Smooth muscle cell of the brain vasculature (primary cell): ENCODE data around the gene SPNS3.

Experiments
- DNase-seq: peaks from one replicate; pipeline ENCODE4 v3.0.0-alpha.2; 2012; ENCODE audit warnings: low read depth, low spot score

SPNS3 gene, protein sequence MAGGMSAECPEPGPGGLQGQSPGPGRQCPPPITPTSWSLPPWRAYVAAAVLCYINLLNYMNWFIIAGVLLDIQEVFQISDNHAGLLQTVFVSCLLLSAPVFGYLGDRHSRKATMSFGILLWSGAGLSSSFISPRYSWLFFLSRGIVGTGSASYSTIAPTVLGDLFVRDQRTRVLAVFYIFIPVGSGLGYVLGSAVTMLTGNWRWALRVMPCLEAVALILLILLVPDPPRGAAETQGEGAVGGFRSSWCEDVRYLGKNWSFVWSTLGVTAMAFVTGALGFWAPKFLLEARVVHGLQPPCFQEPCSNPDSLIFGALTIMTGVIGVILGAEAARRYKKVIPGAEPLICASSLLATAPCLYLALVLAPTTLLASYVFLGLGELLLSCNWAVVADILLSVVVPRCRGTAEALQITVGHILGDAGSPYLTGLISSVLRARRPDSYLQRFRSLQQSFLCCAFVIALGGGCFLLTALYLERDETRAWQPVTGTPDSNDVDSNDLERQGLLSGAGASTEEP

DNA sequence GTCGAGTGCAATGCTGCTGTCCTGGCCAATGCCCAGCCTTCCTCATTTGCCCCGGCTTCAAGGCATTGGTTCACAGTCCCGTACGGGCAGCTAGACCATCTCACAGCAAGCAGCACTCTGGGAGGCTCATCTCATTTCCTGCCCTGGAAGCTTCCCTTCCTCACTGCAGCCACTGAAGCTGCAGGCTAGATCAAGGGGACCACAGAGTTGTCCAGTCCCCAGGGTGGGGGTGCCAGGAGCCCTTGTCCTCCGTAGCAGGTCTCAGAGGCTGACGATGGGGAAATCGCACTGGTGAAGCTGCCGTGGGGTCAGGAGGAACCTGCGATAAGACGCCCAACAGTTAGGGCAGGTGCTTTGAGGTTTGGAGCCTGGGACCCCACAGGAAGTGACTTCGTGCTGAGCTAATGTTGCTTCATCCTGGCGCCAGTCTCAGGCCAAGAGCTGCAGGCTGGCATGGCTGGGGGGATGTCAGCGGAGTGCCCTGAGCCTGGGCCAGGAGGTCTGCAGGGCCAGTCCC, at the start of gene SPNS3:
Gene SPNS3 (plus strand): TSS at position 426 of the 517 bp plus-strand sequence. CDS start 28 bp downstream, at position 454.
- no peak for DNase-seq

DNA sequence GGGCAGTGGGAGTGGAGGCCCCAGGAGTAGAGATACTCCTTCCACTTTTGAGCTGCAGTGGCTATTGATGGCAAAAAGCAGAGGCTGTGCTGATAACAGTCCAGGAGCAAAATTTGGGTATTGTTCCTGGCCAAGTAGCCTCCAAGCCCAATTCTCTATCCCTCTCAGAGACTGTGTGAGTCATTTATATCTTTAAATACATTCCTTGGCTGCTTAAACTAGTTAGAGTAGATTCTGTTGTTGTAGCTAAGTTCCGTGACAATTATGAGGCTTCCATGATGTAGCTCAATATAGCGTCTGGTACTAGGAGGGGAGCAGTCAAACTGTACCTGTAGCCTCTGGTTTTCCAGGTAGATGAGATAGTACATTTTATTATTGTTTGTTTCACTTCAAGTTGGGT, 47.3 kb upstream of the SPNS3 start:
- no peak for DNase-seq

DNA sequence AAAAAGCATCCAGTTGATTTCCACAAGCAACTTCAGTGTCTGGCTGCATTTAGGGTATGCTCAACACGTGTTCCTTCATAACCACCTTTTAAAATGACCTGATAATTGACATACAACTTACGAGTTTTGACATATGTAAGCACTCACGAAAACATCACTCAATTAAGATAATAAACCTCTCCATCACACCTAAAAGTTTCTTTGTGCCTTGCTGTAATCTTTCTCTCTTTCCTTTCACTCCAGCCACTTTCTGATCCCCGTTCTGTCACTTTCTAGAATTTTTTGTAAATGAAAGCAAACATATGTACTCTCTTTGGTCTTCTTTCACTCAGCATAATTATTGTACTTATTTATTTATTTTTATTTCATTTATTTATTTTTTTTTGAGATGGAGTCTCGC, 46.6 kb upstream of the SPNS3 start:
- no peak for DNase-seq

DNA sequence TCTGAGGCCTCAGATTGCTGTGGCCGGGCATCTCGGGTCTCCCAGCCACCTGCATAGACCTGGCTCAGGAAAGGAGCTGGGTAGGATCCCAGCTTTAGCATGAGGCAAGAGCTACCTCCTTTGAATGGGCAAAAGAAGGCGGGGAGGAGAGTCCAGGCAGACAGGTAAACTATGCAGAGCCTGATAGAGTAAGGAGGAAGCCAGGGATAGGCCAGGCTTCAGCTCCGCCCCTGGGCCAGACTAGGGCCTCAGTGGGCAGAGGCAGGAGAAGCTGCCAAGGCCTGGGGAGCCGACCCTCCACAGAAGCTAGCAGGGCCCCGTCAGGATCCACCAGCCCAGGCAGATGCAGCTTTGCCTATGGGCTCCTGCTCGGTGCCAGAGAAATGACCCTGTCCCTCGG, 44.7 kb upstream of the SPNS3 start:
- DNase-seq, result no peak

DNA sequence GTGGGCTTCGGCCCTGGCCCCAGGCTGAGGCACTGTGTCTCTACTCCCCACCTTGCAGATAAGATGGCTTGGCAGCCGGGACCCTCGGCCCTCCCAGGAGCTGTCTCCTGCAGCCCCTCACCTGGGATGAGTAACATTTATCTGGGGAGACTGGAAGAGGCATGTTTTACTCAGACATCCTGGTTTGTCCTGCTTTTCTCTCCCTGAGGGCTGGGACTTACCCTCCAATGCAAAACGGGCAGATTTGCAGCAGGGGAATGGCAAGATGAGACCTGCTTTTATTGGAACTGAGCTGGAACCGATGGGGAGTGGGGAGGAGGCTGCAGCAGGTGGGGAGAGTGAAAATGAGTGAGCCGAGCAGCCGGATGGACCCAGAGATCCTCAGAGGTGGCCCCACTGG, 39.9 kb upstream of the SPNS3 start:
- no peak for DNase-seq

DNA sequence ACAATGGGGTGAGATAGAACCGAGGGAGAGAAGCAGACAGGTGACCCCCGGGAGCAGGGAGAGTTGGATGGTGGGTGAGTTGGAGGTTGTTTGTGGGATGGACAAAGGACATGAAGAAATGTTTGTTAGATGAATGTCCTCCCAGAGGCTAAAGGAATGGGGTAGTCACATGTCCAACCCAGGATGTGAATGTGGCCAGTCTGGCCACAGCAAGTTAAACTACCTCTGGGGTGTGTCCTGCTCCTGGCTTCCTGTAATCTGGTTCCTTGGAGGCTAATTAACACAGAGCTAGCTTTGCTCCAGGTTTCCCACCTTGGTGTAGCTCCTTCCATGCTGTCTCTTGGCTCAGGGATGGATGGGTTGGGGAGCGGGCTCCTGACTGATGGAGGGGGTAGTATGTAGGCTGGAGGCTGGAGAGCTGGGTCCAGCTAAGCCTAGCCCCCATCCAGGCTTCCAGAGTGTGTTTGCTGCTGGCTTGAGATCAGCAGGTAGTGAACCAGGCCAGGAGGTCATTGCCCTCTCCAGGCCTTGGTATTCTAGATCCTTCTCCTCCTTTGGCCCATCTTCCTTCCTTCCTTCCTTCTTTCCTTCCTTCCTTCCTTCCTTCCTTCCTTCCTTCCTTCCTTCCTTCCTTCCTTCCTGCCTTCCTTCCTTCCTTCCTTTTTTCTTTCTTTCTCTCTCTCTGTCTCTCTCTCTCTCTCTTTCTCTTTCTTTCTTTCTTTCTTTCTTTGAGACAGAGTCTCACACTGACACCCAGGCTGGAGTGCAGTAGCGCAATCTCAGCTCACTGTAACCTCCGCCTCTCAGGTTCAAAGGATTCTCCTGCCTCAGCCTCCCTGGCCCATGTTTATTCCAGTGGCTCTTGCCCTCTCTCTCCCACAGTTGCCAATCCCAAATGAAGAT, 39.3 kb upstream of the SPNS3 start:
- DNase-seq, result no peak

DNA sequence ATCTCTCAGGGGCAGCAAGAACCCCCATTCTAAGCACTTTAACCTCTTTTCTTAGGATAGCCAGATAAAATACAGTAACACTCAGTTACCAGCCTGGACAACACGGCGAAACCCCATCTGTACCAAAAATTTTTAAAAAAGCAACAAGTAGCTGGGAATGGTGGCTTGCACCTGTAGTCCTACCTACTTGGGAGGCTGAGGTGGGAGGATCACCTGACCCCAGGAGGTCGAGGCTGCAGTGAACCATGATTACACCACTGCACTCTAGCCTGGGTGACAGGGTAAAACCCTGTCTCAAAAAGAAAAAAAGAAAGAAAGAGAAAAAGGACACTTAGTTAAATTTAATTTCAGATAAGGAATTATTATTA, 38.6 kb upstream of the SPNS3 start:
- no peak for DNase-seq

DNA sequence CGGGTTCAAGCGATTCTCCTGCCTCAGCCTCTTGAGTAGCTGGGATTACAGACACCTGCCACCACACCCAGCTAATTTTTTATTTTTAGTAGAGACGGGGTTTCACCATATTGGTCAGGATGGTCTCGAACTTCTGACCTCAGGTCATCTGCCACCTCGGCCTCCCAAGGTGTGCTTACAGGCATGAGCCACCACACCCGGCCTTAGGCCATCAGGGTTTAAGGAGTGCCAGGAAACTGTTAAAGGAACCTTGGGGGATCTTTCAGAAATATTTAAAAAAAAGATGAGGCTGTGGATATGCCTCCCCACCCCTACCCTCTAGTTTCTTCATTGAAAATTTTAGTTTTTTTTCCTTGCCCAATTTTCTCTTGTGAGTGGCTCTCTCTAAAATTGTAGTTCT, 35.9 kb upstream of the SPNS3 start:
- DNase-seq, result no peak

DNA sequence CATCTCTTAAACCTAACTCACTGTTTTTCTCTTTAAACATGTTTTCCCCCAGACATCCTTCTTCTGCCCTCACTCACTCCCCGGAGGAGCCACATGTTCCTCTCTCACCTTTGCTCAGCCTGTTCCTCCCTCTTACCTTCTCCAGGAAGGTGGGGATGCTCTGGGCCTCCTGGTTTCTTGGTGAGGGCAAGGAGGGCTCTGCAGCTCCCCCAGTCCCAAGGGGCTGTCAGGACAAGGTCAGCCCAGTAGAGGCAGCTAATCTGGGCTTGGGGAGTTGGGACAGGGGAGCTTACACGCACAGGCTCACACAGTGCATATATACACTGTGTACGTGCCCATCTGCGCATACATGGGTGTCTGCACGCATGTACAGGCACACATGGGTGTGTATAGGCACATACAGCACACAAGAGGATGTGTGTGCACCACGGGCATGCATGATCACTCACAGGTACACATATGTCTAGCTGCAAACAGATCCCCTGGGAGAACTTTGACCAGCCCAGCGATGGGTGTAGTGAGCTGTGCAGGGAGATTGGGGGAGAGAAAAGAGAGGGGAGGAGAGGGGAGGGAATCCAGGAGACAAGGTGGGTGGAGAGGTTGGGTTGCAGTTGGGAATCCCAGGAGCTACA, 28.6 kb upstream of the SPNS3 start:
- no peak for DNase-seq

DNA sequence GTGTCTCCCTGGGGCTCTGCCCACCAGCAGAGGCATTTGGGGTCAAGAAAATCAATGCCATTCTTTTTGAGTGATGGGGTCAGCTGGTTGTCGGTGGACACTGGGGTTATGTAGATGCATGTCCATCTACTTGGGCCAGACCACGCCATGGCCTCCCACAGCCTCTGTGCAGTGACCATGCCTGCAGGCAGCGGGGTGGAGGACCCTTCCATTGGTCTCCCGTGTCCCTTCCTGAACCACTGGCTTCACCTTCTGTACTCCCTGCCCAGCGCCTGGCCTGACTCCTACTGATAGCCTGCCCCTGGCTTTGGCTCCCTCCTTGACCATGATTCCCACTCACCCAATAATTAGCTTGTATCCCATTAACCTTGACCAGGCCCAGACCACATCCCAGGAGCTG, 28.0 kb upstream of the SPNS3 start:
- no peak for DNase-seq

DNA sequence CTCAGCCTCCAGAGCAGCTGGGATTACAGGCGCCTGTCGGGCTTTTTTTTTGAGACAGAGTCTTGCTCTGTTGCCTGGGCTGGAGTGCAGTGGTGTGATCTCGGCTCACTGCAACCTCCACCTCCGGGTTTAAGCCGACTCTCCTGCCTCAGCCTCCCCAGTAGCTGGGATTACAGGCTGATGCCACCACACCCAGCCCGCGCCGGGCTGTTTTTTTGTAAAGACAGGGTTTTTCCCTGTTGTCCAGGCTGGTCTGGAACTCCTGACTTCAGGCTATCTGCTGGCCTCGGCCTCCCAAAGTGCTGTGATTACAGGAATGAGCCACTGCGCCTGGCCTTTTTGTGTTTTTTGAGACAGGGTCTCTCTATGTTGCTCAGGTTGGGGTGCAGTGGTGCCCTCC, 27.4 kb upstream of the SPNS3 start:
- no peak for DNase-seq

DNA sequence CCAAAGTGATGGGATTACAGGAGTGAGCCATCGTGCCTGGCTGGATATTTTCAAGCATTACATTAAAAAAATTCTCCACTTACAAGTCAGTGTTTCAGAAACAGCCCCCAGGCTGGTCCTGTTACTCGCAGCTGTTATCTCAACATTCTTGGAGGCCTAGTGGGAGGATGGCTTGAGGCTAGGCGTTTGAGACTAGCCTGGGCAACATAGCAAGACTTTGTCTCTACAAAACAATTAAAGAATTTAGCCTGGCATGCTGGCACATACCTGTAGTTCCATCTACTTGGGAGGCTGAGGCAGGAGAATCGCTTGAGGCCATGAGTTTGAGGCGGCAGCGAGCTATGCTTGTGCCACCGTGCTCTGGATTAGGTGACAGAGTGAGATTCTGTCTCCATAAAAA, 26.5 kb upstream of the SPNS3 start:
- no peak for DNase-seq

DNA sequence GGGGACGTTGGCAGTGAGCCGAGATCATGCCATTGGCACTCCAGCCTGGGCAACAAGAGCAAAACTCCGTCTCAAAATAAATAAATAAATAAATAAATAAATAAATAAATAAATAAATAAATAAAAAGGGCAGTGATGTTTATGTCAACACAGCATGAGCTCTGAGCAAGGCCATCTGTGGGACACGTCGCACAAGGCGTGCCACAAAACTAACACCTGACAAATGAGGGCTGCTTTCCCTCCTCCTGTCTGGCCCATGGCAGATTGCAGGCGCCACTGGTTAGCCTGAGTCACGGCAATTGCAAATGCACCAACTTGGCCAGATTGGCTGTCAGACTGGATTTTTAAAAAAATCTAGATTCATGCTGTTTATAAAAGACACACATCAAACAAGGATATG, 25.9 kb upstream of the SPNS3 start:
- DNase-seq, result no peak

DNA sequence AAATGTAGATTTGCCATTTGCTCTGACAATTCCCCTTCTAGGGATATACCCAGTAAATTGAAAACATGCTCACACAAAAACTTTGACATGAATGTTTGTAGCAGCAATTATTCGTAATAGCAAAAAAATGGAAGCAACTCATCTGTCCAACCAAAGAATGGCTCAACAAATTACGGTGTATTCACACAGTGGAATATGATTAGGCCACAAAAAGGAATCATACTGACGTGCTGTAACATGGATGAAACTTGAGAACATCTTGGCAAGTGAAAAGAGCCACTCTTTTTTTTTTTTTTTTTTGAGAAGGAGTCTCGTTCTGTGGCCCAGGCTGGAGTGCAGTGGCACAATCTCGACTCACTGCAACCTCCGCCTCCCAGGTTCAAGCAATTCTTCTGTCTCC, 24.1 kb upstream of the SPNS3 start:
- no peak for DNase-seq

DNA sequence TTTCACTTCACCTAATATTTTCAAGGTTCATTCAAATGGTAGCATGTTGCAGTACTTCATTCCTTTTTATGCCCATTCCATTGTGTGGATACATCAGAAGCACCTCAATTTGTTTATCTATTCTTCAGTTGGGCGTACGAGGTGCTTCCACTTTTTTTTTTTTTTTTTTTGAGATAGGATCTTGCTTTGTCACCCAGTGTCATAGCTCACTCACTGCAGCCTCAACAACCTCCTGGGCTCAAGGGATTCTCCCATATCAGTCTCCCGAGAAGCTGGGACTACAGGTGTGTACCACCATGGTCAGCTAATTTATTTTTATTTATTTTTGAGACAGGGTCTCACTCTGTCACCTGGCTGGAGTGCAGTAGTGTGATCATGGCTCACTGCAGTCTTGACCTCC, 22.5 kb upstream of the SPNS3 start:
- no peak for DNase-seq

DNA sequence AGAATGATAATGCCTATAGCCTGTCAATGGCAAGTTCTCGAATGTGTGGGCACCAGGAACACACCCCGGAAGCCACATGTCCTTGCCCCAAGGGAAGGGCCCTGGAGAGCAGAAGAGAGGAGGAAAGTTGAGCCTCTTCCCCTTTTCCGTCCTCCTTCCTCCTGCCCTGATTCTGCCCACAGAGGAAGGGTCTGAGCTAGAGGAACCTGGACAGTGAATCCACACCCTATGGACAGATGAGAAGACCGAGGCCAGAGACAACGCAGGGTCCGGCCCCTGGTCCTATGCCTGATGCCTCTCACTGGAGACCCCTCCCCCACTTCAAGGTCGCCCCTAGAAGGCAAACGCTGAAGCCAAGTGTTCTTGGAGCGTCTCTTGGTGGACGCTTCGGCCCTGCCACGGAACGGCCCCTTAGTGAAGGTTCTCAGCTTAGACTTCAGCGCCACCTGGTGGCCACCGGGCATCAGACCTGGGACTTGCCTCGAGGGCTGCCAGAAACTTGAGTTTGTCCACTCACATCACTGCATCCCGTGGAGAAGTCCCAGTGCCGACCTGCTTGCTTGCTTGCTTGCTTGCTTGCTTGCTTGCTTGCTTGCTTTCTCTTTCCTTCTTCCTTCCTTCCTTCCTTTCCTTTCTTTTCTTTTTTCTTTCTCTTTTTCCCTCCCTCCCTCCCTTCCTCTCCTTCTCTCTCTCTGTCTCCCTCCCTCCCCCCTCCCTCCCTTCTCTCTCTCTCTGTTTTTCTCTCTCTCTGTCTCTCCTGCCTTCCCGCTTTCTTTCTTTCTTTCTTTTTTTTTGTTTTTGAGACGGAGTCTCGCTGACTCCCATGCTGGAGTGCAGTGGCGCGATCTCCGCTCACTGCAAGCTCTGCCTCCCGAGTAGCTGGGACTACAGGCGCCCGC, 20.6 kb upstream of the SPNS3 start:
- peak; percentile 88 for DNase-seq

DNA sequence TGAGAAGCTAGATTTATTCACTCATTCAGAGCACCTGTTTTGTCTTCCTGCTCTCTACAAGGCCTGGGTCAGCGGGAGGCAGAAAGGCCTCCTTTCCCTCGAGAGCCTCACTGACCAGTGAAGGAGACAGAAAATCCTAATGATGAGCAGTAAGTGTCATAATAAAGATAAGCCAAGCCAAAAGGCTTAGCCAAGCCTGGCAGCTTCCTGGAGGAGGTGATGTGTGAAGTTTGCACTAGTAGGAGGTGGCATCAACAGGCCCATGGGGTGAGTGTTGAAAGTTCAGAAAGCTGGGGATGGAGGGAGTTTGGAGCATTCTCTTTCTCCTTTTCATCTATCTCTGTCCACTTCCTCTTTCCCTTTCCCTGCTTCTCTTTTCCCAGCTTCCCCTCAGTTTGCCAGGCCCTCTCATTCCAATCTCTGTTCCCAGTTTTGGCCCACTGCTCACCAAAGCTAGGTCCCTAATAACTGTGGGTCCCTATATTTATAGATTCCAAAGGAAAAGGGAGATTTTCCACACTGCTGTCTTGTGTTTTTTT, 16.5 kb upstream of the SPNS3 start:
- DNase-seq, result no peak

DNA sequence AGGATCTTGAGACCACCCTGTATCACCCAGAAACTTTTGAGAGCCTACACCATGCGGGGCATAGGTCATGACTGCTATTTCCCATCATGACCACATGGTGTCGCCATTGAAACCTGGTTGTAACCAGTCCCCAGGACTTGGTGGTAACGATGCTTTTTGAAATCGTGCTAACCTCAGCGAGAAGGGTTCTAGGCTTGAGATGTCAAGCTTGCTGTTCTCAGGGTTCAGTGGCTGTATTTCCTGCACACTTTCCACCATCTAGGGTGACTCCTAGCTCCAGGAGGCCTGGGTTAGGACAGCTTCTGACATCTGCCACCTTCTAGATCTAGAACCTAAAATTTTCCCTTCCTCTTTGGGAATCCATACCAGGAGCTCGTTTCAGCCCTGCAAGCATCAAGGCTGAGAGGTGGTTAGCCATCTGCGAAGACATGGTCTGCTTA, 13.0 kb upstream of the SPNS3 start:
- DNase-seq, result peak; percentile 45

DNA sequence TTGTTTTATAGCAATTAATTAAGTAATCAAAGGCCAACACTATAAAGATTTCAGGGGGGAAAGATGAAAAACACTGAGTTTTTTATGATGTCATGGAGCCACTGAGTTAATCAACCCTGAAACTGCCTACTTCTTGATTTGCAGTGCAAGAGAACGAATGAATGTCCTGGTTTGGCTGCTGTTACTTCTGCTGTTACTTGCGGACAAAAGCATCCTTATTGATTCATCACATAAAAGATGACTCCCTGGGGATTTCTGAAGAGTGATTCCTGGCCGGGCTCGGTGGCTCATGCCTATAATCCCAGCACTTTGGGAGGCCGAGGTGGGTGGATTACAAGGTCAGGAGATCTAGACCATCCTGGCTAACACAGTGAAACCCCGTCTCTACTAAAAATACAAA, 10.9 kb upstream of the SPNS3 start:
- DNase-seq, result no peak

DNA sequence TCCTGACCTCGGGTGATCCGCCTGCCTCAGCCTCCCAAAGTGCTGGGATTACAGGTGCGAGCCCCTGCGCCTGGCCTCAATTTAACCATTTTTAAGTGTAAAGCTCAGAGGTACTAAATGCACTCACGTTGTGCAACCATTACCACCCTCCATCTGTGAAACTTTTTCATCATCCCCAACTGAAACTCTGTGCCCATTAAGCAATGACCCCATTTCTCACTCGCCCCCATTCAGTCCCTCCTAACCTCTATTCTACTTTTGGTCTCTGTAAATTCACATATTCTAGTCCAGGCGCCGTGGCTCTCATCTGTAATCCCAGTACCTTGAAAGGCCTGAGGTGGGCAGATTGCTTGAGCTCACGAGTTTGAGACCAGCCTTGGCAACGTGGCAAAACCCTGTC, 8.3 kb upstream of the SPNS3 start:
- DNase-seq, result no peak
